OCI-LY3 (cell line): ENCODE data around the gene UQCC5.

Source experiments
- CTCF ChIP-seq: fragments of 200-600, 300-600 bp; sonication (generic); IDR thresholded peaks from 2 replicates; pipeline ENCODE4 v1.5.1; 2014; ENCODE audit warnings: antibody characterized with exemption, low read length, low read depth
- EZH2phosphoT487 ChIP-seq: fragments of 200-600 bp; shearing (Covaris generic); IDR thresholded peaks from 2 replicates; pipeline ENCODE4 v1.6.1; 2018; ENCODE audit warnings: antibody characterized with exemption, mixed run types, low read depth

DNA sequence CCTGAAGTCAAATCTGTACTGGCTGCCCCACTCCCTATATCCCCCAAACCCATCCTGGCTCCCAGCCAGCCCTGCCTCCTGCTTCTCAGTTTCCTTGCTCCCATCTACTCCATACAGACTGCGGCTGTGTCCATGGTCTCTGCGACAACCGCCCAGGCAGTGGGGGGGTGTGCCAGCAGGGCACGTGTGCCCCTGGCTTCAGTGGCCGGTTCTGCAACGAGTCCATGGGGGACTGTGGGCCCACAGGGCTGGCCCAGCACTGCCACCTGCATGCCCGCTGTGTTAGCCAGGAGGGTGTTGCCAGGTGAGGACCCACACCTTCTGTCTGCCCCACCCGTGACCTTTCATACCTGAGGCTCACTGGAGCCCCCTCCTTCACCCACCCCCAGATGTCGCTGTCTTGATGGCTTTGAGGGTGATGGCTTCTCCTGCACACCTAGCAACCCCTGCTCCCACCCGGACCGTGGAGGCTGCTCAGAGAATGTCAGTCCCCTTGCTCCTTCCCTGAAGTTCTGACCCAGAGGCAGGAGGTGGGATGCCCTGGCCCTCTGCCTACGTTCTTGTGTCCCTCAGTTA, 26.6 kb upstream of the UQCC5 start:
- peak; percentile 34; the same call in 1 of the 2 replicates for TF ChIP-seq CTCF
- TF ChIP-seq EZH2phosphoT487: no peak
